Fibroblast of the aortic adventitia (primary cell): ENCODE results near the gene SORBS2. TPM values are rescaled to one million over a fixed set of nuclear protein-coding genes. Genes with fewer than 3 reads are reported as not detected.
A peak's percentile ranks its signal among the peaks of the same experiment; 100 is the strongest.

Experiments used
- DNase-seq: peaks from one replicate; pipeline ENCODE4 v3.0.0-alpha.2; 2010; ENCODE audit warnings: low read depth
- H3K4me3 ChIP-seq: 2 replicates; pipeline ENCODE4 v1.5.1; 2011; ENCODE audit warnings: low read depth, mild to moderate bottlenecking, control low read depth, low read length, moderate library complexity
- total RNA-seq: library from RNA; depleted of rRNA; stranded (reverse); fragments of >200 nt; gene quantifications from 2 replicates; pipeline ENCODE4 v1.2.3, GENCODE V29; 2012; ENCODE audit warnings: low replicate concordance
- TF ChIP-seq, protein P1 (sequence below): IDR thresholded peaks from 2 replicates; pipeline ENCODE4 v1.5.1; 2011; ENCODE audit warnings: mild to moderate bottlenecking, low read length, control low read depth, inconsistent platforms; ENCODE audit not compliant: insufficient read depth

SORBS2 gene
- total RNA-seq, 1 donor = 2.8 TPM

DNA sequence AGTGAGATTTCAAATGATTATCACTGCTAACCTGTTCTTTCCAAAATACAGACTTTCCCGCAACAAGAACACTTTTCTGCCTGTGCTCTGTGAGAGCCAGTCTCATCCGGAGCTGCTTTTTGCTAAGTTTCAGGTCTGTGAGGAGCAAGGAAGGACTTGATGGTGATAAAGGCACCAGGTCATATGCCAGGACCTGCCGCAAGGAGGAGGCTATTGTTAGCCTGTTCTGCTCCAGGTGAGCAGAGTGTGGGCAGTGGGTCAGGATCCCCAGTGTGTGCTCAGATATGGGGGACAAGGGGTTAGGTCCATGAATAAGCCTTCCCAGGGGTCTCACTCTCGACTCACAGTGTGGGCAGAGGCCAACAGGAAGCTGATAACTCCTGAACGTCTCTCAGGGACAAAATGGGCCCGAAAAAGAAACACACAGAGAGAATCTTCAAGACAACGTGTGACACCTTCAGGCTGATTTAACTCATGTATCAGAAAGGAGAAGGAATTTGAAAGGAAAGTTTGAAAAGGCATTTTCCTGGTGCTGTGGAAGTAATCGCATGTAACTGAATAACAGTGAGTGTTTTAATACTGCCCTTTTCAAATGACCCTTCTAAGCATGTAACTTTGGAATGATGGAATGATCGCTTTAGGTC is 219.0 kb downstream of the SORBS2 start:
- peak; percentile 35 for DNase-seq
- H3K4me3 ChIP-seq = no peak overlapping the region
- TF ChIP-seq, protein P1, sequence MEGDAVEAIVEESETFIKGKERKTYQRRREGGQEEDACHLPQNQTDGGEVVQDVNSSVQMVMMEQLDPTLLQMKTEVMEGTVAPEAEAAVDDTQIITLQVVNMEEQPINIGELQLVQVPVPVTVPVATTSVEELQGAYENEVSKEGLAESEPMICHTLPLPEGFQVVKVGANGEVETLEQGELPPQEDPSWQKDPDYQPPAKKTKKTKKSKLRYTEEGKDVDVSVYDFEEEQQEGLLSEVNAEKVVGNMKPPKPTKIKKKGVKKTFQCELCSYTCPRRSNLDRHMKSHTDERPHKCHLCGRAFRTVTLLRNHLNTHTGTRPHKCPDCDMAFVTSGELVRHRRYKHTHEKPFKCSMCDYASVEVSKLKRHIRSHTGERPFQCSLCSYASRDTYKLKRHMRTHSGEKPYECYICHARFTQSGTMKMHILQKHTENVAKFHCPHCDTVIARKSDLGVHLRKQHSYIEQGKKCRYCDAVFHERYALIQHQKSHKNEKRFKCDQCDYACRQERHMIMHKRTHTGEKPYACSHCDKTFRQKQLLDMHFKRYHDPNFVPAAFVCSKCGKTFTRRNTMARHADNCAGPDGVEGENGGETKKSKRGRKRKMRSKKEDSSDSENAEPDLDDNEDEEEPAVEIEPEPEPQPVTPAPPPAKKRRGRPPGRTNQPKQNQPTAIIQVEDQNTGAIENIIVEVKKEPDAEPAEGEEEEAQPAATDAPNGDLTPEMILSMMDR = no peak

DNA sequence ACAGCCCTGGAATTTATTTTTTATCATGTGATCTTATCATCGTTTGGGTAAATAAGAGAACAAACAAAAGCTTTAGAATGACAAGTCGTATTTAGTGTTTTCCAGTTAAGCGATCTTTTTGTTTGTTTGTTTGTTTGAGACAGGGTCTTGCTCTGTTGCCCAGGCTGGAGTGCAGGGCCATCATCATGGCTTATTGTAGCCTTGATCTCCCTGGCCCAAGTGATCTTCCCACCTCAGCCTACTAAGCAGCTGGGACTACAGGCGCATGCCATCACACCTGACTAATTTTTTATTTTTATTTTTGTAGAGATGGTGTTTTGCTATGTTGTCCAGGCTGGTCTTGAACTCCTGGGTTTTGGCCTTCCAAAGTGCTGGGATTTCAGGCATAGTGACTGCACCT is 219.6 kb downstream of the SORBS2 start:
- TF ChIP-seq, protein P1 = no peak
- no peak for DNase-seq
- no peak overlapping the region for H3K4me3 ChIP-seq

DNA sequence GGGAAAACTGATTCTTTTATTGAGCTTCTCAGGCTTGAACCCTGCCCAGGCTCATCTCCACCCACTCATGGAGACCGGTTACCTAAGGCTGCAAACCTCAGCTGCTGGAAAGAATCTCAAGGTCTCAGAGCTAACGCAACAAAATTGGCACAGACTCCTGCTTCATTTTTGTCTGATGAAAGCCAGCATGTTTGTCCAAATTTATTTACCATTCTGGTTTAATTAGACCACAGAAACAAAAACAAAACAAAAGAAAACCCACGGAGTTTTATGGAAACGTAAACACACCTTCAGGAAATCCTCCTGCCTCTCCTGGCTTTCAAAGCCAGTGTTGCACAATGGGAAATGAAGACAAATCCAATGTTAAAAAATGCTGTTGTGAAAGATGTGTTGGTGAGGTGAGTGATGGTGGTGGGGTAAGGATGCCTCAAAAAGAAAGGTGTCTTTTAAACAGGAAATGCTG is 220.3 kb downstream of the SORBS2 start:
- TF ChIP-seq, protein P1 = no peak
- peak; percentile 13 for DNase-seq
- H3K4me3 ChIP-seq = no peak overlapping the region

DNA sequence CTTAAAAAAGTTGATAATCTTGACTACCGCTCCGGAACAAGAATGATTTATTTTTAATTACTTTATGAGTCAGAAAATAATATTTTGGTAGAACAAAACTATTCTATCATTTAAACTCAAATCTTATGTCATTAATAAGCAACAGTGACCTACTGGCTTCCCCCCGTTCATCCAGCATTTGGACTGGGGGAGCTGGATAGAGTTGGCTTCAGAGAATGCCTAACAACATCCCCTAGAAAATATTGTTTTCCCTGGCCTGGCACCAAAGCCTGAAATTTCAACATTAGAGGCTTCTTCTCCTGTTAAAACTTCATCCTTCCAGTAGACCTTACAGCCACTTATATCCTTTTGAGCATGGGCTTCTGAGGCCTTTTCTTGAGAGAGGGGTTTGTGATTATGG is 221.0 kb downstream of the SORBS2 start:
- H3K4me3 ChIP-seq = no peak overlapping the region
- TF ChIP-seq, protein P1 = no peak

DNA sequence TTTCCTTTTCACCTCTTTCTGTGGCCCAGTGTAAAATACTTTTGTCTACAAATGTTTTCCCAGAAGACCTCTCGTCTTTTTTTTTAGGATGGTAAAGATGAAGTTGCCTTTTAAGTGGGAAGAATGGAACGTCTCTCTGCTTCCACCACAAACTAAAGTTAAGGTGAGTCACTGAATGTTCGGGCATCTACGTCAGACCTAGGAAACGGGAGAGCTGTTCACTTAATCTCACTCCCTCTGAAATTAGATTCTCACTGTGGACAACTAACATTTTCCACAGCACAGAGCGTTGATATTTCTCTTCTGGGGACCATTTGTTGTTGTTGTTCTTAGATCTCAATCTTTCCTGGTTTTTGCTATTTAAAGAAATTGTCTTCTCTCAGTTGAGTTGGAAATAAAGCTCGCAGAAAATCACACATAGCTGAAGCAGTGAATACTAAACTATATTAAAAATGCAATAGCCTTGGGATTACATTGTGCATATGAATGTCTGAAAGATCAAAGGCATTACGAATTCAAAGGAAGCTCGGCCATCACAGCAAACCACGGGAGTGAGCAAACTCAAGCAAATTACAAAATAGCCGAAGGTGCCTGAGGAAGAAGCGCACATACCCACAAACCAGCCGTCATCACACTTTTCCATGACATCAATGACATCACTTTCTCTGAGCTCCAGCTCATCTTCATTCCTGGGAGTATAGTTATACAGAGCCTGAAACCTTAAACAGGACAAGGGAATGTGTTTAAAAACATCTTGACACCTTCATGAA is 222.7 kb downstream of the SORBS2 start:
- H3K4me3 ChIP-seq = no peak overlapping the region
- TF ChIP-seq, protein P1 = no peak
- peak; percentile 21 for DNase-seq

More for the DNA sequence above, 221.0 kb downstream of the SORBS2 start:
- no peak for DNase-seq

DNA sequence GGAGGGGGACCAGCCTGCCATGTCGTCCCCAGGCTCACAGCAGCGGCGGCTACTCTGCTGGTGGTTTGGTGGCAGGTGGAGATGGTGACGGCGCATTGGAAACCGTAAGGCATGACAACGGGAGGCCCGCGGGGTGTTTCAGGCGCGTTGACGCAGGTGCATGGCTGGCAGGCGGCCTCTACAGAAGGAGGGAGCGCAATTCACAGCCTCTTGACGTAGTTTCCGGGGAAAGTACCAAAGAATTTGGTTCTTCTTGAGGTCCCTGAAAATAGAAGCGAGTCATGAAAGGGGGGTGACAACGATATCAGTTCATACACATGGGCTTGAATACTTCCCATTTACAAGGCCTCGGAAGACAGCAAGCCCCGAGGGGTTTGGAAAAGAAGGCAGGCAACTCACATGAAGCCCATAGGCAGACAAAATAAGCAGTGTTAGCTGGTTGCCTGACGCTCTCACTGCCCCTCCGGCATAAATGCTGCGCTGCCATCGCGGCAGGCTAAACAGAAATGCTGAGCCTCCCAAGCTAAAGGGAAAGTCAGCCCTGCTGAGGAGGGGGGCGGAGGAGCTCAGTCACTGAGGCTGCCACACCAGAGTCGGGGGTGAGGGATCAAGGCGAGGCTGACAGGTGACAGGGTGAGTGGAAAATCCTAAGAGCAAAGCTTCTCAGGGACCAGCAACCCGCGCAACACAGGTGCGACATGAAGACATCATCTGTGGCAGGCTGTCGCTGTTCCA is 224.4 kb downstream of the SORBS2 start:
- no peak overlapping the region for H3K4me3 ChIP-seq
- DNase-seq = no peak
- TF ChIP-seq, protein P1 = no peak
